H1 (cell line): Measurements from ENCODE around the gene SCAMP5. TPM values are rescaled to one million over a fixed set of nuclear protein-coding genes. Genes with fewer than 3 reads are reported as not detected.

Experiments used
- FOSL1 ChIP-seq: IDR thresholded peaks from 2 replicates; pipeline ENCODE4 v1.6.1; 2011; ENCODE audit warnings: mild to moderate bottlenecking, low read depth, low read length, moderate library complexity; ENCODE audit not compliant: insufficient read depth
- JUND ChIP-seq: IDR thresholded peaks from 2 replicates; pipeline ENCODE4 v1.6.1; 2011; ENCODE audit warnings: mild to moderate bottlenecking, improper control_type of control experiment, low read length
- MAFK ChIP-seq: IDR thresholded peaks from 2 replicates; pipeline ENCODE4 v1.6.1; 2012; ENCODE audit warnings: low read depth, mild to moderate bottlenecking, improper control_type of control experiment, low read length
- polyA plus RNA-seq, 7 experiments: library from polyadenylated mRNA; depleted of rRNA in 3 of 7; stranded (reverse) in 5 of 7; unstranded in 2 of 7; fragments of >200 nt in 5 of 7; fragments of 200-250 nt in 2 of 7; gene quantifications; 1 replicate in 5 of 7; 2 replicates in 1 of 7; 4 replicates in 1 of 7; pipeline versions ENCODE4 v1.2.1 to v1.2.3, GENCODE V29; 2011 to 2013; ENCODE audit warnings: missing spikeins in 2 of 7, mixed read lengths in 2 of 7
- total RNA-seq: library from RNA; stranded (reverse); fragmentation: NEBNext Ultra II Directional; extraction: Animal tissue kit (Norgen Biotek cat#: 25700); gene quantifications from 2 replicates; pipeline ENCODE4 v1.2.1, GENCODE V29; 2021

The SCAMP5 gene
- total and polyA plus RNA-seq, 2 of the 8 experiments (the other 6 are each of a cell fraction or from before 2014, with no cell fraction given), result 55.4 to 94.7 TPM

GRCh38 chr15:74967670-74968069 lies 27.7 kb upstream of the SCAMP5 start (continued):
- no peak for TF ChIP-seq FOSL1
- no peak for TF ChIP-seq MAFK
- TF ChIP-seq JUND, result no peak
